Measurements from ENCODE around the gene CHD6. TPM values are rescaled to one million over a fixed set of nuclear protein-coding genes. Genes with fewer than 3 reads are reported as not detected.

CHD6 gene
- total RNA-seq, 1 experiment from 2014 or later = 26.6 TPM

- H2AFZ ChIP-seq (ENCODE audit: low read depth, low read length, poor library complexity, severe bottlenecking) = no peak overlapping the region
- no peaks in the 10 kb centered on the region for H3K27me3 ChIP-seq (ENCODE audit: insufficient read depth, low read length)
- no peak overlapping the region for H3K27ac ChIP-seq (ENCODE audit: low read depth, low read length)
- intact Hi-C loops (cut with micrococcal nuclease) = no loop called here
- H3K79me2 ChIP-seq (ENCODE audit: insufficient read depth, low read length) = no peaks in the 10 kb centered on the region
- H3K4me2 ChIP-seq (ENCODE audit: low read length) = no peak overlapping the region
- H3K9me3 ChIP-seq (ENCODE audit: control insufficient read depth in 1 of 2, insufficient read depth in 1 of 2, low read depth in 1 of 2, low read length in 2 of 2) = no peaks in the 10 kb centered on the region
- no peaks in the 10 kb centered on the region for H3K4me1 ChIP-seq (ENCODE audit: control insufficient read depth in 1 of 2, insufficient read depth in 2 of 2, low read length in 2 of 2)
- H3K36me3 ChIP-seq (ENCODE audit: control insufficient read depth in 1 of 2, insufficient read depth in 2 of 2, low read length in 2 of 2) = no peaks in the 10 kb centered on the region; a peak in 1 of 4 replicates
- H3K9me2 ChIP-seq (ENCODE audit: insufficient read depth) = no peaks in the 10 kb centered on the region
- DNase-seq (ENCODE audit: low read depth, low spot score) (no peak), ATAC-seq (no peak)
- ChIA-PET RAD21 (ENCODE audit: low non-redundant PET in 1 of 2, low total read pairs in 2 of 2, uncharacterized antibody in 2 of 2, unreplicated experiment in 2 of 2) (no interaction called here), CTCF (no interaction called here), POLR2A (no interaction called here)
- no peak for TF ChIP-seq JUND (IDR thresholded peaks at IDR 0.05)
- TF ChIP-seq ELF1 (IDR thresholded peaks at IDR 0.05; ENCODE audit: borderline replicate concordance, low read depth) = no peak
- no peak for TF ChIP-seq CEBPB (IDR thresholded peaks at IDR 0.05; ENCODE audit: low read depth)
- no peak for TF ChIP-seq ATF3 (IDR thresholded peaks at IDR 0.05)
- TF ChIP-seq SRF (IDR thresholded peaks at IDR 0.05; ENCODE audit: low read depth) = no peak
- H3K9ac ChIP-seq (ENCODE audit: low read length) = no peak overlapping the region
- no peak overlapping the region for H3K4me3 ChIP-seq (replicated peaks in 1 of 2; ENCODE audit: low read depth in 1 of 2, low read length in 2 of 2)
- no TSS peak for BruUV-seq (replicated peaks)
- no peaks in the 10 kb centered on the region for H4K20me1 ChIP-seq (ENCODE audit: insufficient read depth)
These were observed 8.9 kb upstream of the CHD6 start for GRCh38 chr20:41627001-41627495.

- BruUV-seq (replicated peaks) = no TSS peak
- no peak overlapping the region for H3K4me2 ChIP-seq (ENCODE audit: low read length)
- H2AFZ ChIP-seq (ENCODE audit: low read depth, low read length, poor library complexity, severe bottlenecking) = no peak overlapping the region
- intact Hi-C loops (cut with micrococcal nuclease) = no loop called here
- no peaks in the 10 kb centered on the region for H3K9me2 ChIP-seq (ENCODE audit: insufficient read depth)
- no peak overlapping the region for H3K4me3 ChIP-seq (replicated peaks in 1 of 2; ENCODE audit: low read depth in 1 of 2, low read length in 2 of 2)
- H3K4me1 ChIP-seq (ENCODE audit: control insufficient read depth in 1 of 2, insufficient read depth in 2 of 2, low read length in 2 of 2) = peaks cover 0 to 2% of the 10 kb centered on the region in 2 experiments; a peak in 1 of 4 replicates
- H3K36me3 ChIP-seq (ENCODE audit: control insufficient read depth in 1 of 2, insufficient read depth in 2 of 2, low read length in 2 of 2) = no peaks in the 10 kb centered on the region
- no peaks in the 10 kb centered on the region for H4K20me1 ChIP-seq (ENCODE audit: insufficient read depth)
- CTCF ChIA-PET = no interaction called here
- H3K27ac ChIP-seq (ENCODE audit: low read depth, low read length) = no peak overlapping the region
- H3K9ac ChIP-seq (ENCODE audit: low read length) = no peak overlapping the region
- H3K9me3 ChIP-seq (ENCODE audit: control insufficient read depth in 1 of 2, insufficient read depth in 1 of 2, low read depth in 1 of 2, low read length in 2 of 2) = no peaks in the 10 kb centered on the region
- no peaks in the 10 kb centered on the region for H3K79me2 ChIP-seq (ENCODE audit: insufficient read depth, low read length)
- no peaks in the 10 kb centered on the region for H3K27me3 ChIP-seq (ENCODE audit: insufficient read depth, low read length)
- POLR2A ChIA-PET = no interaction called here
- DNase-seq (ENCODE audit: low read depth, low spot score) (no peak), ATAC-seq (no peak)
- TF ChIP-seq SRF (IDR thresholded peaks at IDR 0.05; ENCODE audit: low read depth) (no peak), CTCF (IDR thresholded peaks at IDR 0.05 in 2 of 3, conservative IDR thresholded peaks at IDR 0.05 in 1 of 3; ENCODE audit: borderline replicate concordance in 1 of 3, insufficient read depth in 1 of 3, low read depth in 2 of 3, low read length in 2 of 3) (no peak), CBX3 (IDR thresholded peaks at IDR 0.05; ENCODE audit: low read depth) (no peak), MAX (IDR thresholded peaks at IDR 0.05) (no peak), ZFX (IDR thresholded peaks at IDR 0.05) (no peak), YY1 (IDR thresholded peaks at IDR 0.05; ENCODE audit: extremely low read depth, insufficient replicate concordance, low read depth, low read length) (no peak), FOSL1 (IDR thresholded peaks at IDR 0.05; ENCODE audit: low read depth) (no peak), SP1 (IDR thresholded peaks at IDR 0.05; ENCODE audit: low read depth) (no peak), POLR2A (IDR thresholded peaks at IDR 0.05; ENCODE audit: borderline replicate concordance, extremely low read depth, insufficient read depth, insufficient read length) (no peak), RAD21 (IDR thresholded peaks at IDR 0.05; ENCODE audit: low read depth) (no peak), ZNF274 (IDR thresholded peaks at IDR 0.05; ENCODE audit: low read depth, low read length) (no peak), EGR1 (IDR thresholded peaks at IDR 0.05; ENCODE audit: low read depth) (no peak), POLR2AphosphoS5 (IDR thresholded peaks at IDR 0.05; ENCODE audit: low read depth, low read length) (no peak), SIN3A (IDR thresholded peaks at IDR 0.05; ENCODE audit: low read depth) (no peak), JUND (IDR thresholded peaks at IDR 0.05) (no peak), EZH2 (IDR thresholded peaks at IDR 0.05) (no peak), ELF1 (IDR thresholded peaks at IDR 0.05; ENCODE audit: borderline replicate concordance, low read depth) (no peak), ATF3 (IDR thresholded peaks at IDR 0.05) (no peak), CEBPB (IDR thresholded peaks at IDR 0.05; ENCODE audit: low read depth) (no peak)
- RAD21 ChIA-PET (ENCODE audit: low non-redundant PET in 1 of 2, low total read pairs in 2 of 2, uncharacterized antibody in 2 of 2, unreplicated experiment in 2 of 2) = no interaction called here
These were observed 5.6 kb upstream of the CHD6 start for GRCh38 chr20:41623625-41624375.

Data from HCT116 (cell line).